Esophagus squamous epithelium (tissue), 5 donors: ENCODE results near the gene UGT1A10. TPM values are rescaled to one million over a fixed set of nuclear protein-coding genes. Genes with fewer than 3 reads are reported as not detected.
"Not testable (repeated sequence)": the region's sequence is repeated elsewhere in the genome, so short reads cannot be mapped to it uniquely, and the experiment has no call there.

Experiments
- DNase-seq: peaks from one replicate; lab custom pipeline; 2025; lab: John Stamatoyannopoulos, UW
- H3K27ac ChIP-seq, 4 donors: fragments of 200-600 bp; sonication (generic); one replicate each; pipeline ENCODE4 v1.5.1; 2016 to 2019; ENCODE audit warnings: mild to moderate bottlenecking in 1 of 4
- H3K27me3 ChIP-seq, 4 donors: fragments of 200-600 bp; sonication (generic); 1 replicate in 3 of 4; 2 replicates in 1 of 4; pipeline versions ENCODE4 v1.5.1 to v1.6.0; 2017 to 2021; ENCODE audit warnings: antibody characterized with exemption in 1 of 4
- H3K36me3 ChIP-seq, 3 donors: fragments of 200-600 bp; sonication (generic); one replicate each; pipeline ENCODE4 v1.5.1; 2016 to 2019
- H3K4me1 ChIP-seq, 3 donors: fragments of 200-600 bp; sonication (generic); one replicate each; pipeline ENCODE4 v1.5.1; 2017 to 2019
- H3K4me3 ChIP-seq, 4 donors: fragments of 200-600 bp; sonication (generic); 1 replicate in 3 of 4; 2 replicates in 1 of 4; pipeline ENCODE4 v1.5.1; 2016 to 2019; ENCODE audit warnings: mild to moderate bottlenecking in 2 of 4, moderate library complexity in 1 of 4
- H3K9me3 ChIP-seq, 3 donors: fragments of 200-600 bp; sonication (generic); one replicate each; pipeline ENCODE4 v1.5.1; 2016 to 2019
- CTCF ChIP-seq, 6 experiments: fragments of 450-650 bp in 4 of 6; fragments of 200-600 bp in 2 of 6; sonication (generic) in 2 of 6; IDR thresholded peaks; one replicate each; pipeline ENCODE4 v1.5.1; 2016 to 2019; ENCODE audit warnings: antibody characterized with exemption in 6 of 6, mild to moderate bottlenecking in 4 of 6, moderate library complexity in 4 of 6
- POLR2A ChIP-seq, 4 donors: fragments of 450-650 bp; IDR thresholded peaks; one replicate each; pipeline ENCODE4 v1.6.1; 2017; ENCODE audit warnings: antibody characterized with exemption in 4 of 4, mild to moderate bottlenecking in 4 of 4, moderate library complexity in 3 of 4
- WGBS, 2 donors: methylation state at CpG; one replicate each; pipeline ENCODE4 v1.1.5; 2018; 5-methylcytosine and 5-hydroxymethylcytosine counted together
- intact Hi-C: fragments of 100-400 bp; cut with DNase I; formaldehyde crosslinking; loops from one replicate; pipeline ENCODE4 v1.15.0; 2022
- total RNA-seq, 4 donors: library from RNA; depleted of rRNA; stranded (reverse); fragments of >200 nt; gene quantifications; one replicate each; pipeline ENCODE4 v1.1.0, GENCODE V29; 2016
- donor health status: DM: yes; HTN: yes; CAD: no.

UGT1A10 gene
- total RNA-seq, 4 donors from 2014 or later = 12.4 to 45.0 (median 23.9) TPM

- Histone ChIP-seq H3K4me3 (no peak overlapping the region), H3K36me3 (peaks cover 0 to 7% (median 0%) of the 10 kb centered on the region in 3 donors), H3K27me3 (no peaks in the 10 kb centered on the region), H3K27ac (no peak overlapping the region), H3K9me3 (no peaks in the 10 kb centered on the region), H3K4me1 (no peaks in the 10 kb centered on the region)
- intact Hi-C loops = no loop called here
- 79 to 98% methylated on average over 6 of the region's 6 CpGs for WGBS, 2 donors
- DNase-seq = no peak
- TF ChIP-seq POLR2A (IDR thresholded peaks at IDR 0.05) (no peak), CTCF (IDR thresholded peaks at IDR 0.05) (no peak)
Measured at GRCh38 chr2:233747283-233747544, 111.0 kb downstream of the UGT1A10 start.

DNA sequence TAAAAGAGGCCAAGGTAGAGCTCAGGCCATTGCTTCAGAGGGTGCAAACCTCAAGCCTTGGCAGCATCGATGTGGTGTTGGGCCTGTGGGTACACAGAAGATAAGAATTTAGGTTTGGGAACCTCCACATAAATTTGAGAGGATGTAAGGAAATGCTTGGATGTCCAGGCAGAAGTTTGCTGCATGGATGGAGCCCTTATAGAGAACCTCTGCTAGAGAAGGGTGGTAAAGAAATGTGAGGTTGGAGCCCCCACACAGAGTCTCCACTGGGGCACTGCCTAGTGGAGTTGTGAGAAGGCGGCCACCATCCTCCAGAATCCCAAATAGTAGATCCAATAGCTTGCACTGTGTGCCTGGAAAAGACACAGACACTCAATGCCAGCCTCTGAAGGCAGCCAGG lies 114.4 kb downstream of the UGT1A10 start:
- not testable (repeated sequence) for H3K27me3 ChIP-seq, DNase-seq
- 83 to 100% methylated on average over 1 to 2 of the region's 2 CpGs for WGBS, 2 donors

GRCh38 chr2:233751212-233752009 lies 115.2 kb downstream of the UGT1A10 start:
- DNase-seq, intact Hi-C loops: not testable (repeated sequence)

More for the DNA sequence above, 114.4 kb downstream of the UGT1A10 start:
- H3K9me3 ChIP-seq, H3K4me3 ChIP-seq, H3K27ac ChIP-seq, H3K4me1 ChIP-seq, intact Hi-C loops: not testable (repeated sequence)
- H3K36me3 ChIP-seq = peaks cover 0 to 17% (median 0%) of the 10 kb centered on the region in 3 donors

GRCh38 chr2:233754872-233755611 lies 118.8 kb downstream of the UGT1A10 start:
- Histone ChIP-seq H3K4me3 (no peak overlapping the region), H3K27ac (no peak overlapping the region), H3K36me3 (peaks cover 0 to 17% (median 0%) of the 10 kb centered on the region in 3 donors), H3K27me3 (no peaks in the 10 kb centered on the region), H3K9me3 (no peaks in the 10 kb centered on the region), H3K4me1 (peaks cover 0 to 7% (median 0%) of the 10 kb centered on the region in 3 donors)
- no peak for DNase-seq
- intact Hi-C loops = no loop called here
- TF ChIP-seq CTCF (IDR thresholded peaks at IDR 0.05) (no peak), POLR2A (IDR thresholded peaks at IDR 0.05) (no peak)
- WGBS, 2 donors = 91 to 97% methylated on average over 21 to 30 of the region's 44 CpGs

More at GRCh38 chr2:233751212-233752009, 115.2 kb downstream of the UGT1A10 start:
- not testable (repeated sequence) for H3K27me3 ChIP-seq, H3K27ac ChIP-seq, H3K4me1 ChIP-seq, H3K9me3 ChIP-seq, H3K4me3 ChIP-seq
- 59 to 74% methylated on average over 2 of the region's 2 CpGs for WGBS, 2 donors
- peaks cover 0 to 17% (median 0%) of the 10 kb centered on the region in 3 donors for H3K36me3 ChIP-seq

DNA sequence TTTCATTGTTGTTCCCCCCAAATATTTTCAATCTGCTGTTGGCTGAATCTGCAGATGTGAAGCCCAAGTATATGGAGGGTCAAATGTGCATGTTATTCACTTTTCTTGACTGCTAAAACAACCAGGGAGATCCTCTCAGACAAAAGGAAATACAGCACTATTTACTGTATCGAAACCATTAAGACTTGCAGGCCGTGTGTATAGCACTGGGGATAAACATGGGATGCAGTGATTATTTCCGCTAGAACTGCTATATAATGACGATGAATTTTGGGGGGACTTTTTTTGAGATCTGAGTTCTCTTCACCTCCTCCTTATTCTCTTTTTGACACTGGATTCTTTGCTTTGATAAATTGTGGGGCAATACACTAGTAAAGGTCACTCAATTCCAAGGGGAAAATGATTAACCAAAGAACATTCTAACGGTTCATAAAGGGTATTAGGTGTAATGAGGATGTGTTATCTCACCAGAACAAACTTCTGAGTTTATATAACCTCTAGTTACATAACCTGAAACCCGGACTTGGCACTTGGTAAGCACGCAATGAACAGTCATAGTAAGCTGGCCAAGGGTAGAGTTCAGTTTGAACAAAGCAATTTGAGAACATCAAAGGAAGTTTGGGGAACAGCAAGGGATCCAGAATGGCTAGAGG lies 120.3 kb downstream of the UGT1A10 start:
- WGBS, 2 donors = 53 to 71% methylated on average over 7 of the region's 7 CpGs

More for the DNA sequence above, 120.3 kb downstream of the UGT1A10 start:
- no peaks in the 10 kb centered on the region for H3K27me3 ChIP-seq
- H3K4me3 ChIP-seq = no peak overlapping the region
- H3K36me3 ChIP-seq = peaks cover 0 to 17% (median 0%) of the 10 kb centered on the region in 3 donors
- TF ChIP-seq CTCF (IDR thresholded peaks at IDR 0.05) (no peak), POLR2A (IDR thresholded peaks at IDR 0.05) (no peak)
- intact Hi-C loops = no loop called here
- H3K4me1 ChIP-seq = peaks cover 5 to 22% (median 6%) of the 10 kb centered on the region in 3 donors
- H3K9me3 ChIP-seq = no peaks in the 10 kb centered on the region
- H3K27ac ChIP-seq = no peak overlapping the region
- no peak for DNase-seq
